Renal cortex interstitium (tissue), 15 donors: ENCODE data around the gene SMIM34. TPM values are rescaled to one million over a fixed set of nuclear protein-coding genes. Genes with fewer than 3 reads are reported as not detected.
"Not testable (repeated sequence)": the region's sequence is repeated elsewhere in the genome, so short reads cannot be mapped to it uniquely, and the experiment has no call there.

ENCODE experiments used
- DNase-seq, 11 donors: peaks; one replicate each; pipeline ENCODE4 v3.0.0-alpha.2; 2013; ENCODE audit warnings: low read depth in 9 of 11, low spot score in 4 of 11; ENCODE audit errors: extremely low read depth in 1 of 11
- long read RNA-seq, 16 experiments: transcript quantifications; one replicate each; lab custom pipeline, GENCODE V29; 2026
- polyA plus RNA-seq, 3 donors: library from polyadenylated mRNA; unstranded; fragments of 120-200 nt; gene quantifications; one replicate each; pipeline ENCODE4 v1.2.1, GENCODE V29; 2013; ENCODE audit not compliant: insufficient read length in 3 of 3

The SMIM34 gene
- under 1 TPM; 0.28 to 0.61 (median 0.37) TPM for polyA plus RNA-seq
- long read RNA-seq, donor 1: 0 reads
- long read RNA-seq, donor 2: 0 reads
- long read RNA-seq, donor 3: 0 reads
- long read RNA-seq, donor 4: 0 reads
- long read RNA-seq, donor 5: 0 reads
- long read RNA-seq, donor 6: 0 reads
- long read RNA-seq, donor 7: 0 reads
- long read RNA-seq, donor 8: 0 reads
- long read RNA-seq, donor 9: 0 reads
- long read RNA-seq, donor 10: 0 reads
- long read RNA-seq, donor 11: 0 reads
- long read RNA-seq, donor 12: 0 reads
- long read RNA-seq, donor 13: 0 reads
- long read RNA-seq, donor 14: 0 reads
- long read RNA-seq, donor 15: 0 reads
- long read RNA-seq, donor 16: 0 reads

GRCh38 chr21:34423805-34424204, at the start of gene SMIM34:
Gene SMIM34, minus strand, starts transcription at chr21:34423951. Its CDS starts 112 bp downstream, at chr21:34423839.
- not testable (repeated sequence) for DNase-seq

GRCh38 chr21:34467333-34467732, 43.6 kb upstream of the SMIM34 start:
- not testable (repeated sequence) for DNase-seq

- DNase-seq: not testable (repeated sequence)
Observed at GRCh38 chr21:34459426-34459825, 35.7 kb upstream of the SMIM34 start.

GRCh38 chr21:34458266-34458665, 34.5 kb upstream of the SMIM34 start:
- not testable (repeated sequence) for DNase-seq

GRCh38 chr21:34456180-34456579, 32.4 kb upstream of the SMIM34 start:
- DNase-seq: not testable (repeated sequence)

- DNase-seq: not testable (repeated sequence)
Observed at GRCh38 chr21:34455628-34456027, 31.9 kb upstream of the SMIM34 start.

GRCh38 chr21:34447018-34447417, 23.3 kb upstream of the SMIM34 start:
- not testable (repeated sequence) for DNase-seq

- DNase-seq: not testable (repeated sequence)
Observed at GRCh38 chr21:34443486-34443885, 19.7 kb upstream of the SMIM34 start.

- DNase-seq: not testable (repeated sequence)
Observed at GRCh38 chr21:34429710-34430109, 6.0 kb upstream of the SMIM34 start.

GRCh38 chr21:34428441-34428840, 4.7 kb upstream of the SMIM34 start:
- not testable (repeated sequence) for DNase-seq

GRCh38 chr21:34427339-34427738, 3.6 kb upstream of the SMIM34 start:
- not testable (repeated sequence) for DNase-seq

GRCh38 chr21:34417448-34418077, 6.2 kb downstream of the SMIM34 start:
- DNase-seq: not testable (repeated sequence)

- DNase-seq: not testable (repeated sequence)
Observed at GRCh38 chr21:34407294-34407693, 16.5 kb downstream of the SMIM34 start.

- DNase-seq: not testable (repeated sequence)
Observed at GRCh38 chr21:34406676-34407075, 17.1 kb downstream of the SMIM34 start.

- DNase-seq: not testable (repeated sequence)
Observed at GRCh38 chr21:34406102-34406501, 17.6 kb downstream of the SMIM34 start.

GRCh38 chr21:34405686-34406085, 18.1 kb downstream of the SMIM34 start:
- not testable (repeated sequence) for DNase-seq

- DNase-seq: not testable (repeated sequence)
Observed at GRCh38 chr21:34404742-34405141, 19.0 kb downstream of the SMIM34 start.

- not testable (repeated sequence) for DNase-seq
Observed at GRCh38 chr21:34400522-34400921, 23.2 kb downstream of the SMIM34 start.

GRCh38 chr21:34383724-34384415, 39.9 kb downstream of the SMIM34 start:
- DNase-seq: not testable (repeated sequence)

GRCh38 chr21:34383138-34383537, 40.6 kb downstream of the SMIM34 start:
- not testable (repeated sequence) for DNase-seq
